Activated B cell treated with CpG ODN at 0.5 μM for 24 hours (primary cell): ENCODE measurements around the gene DLX4. TPM values are rescaled to one million over a fixed set of nuclear protein-coding genes. Genes with fewer than 3 reads are reported as not detected.
A peak's percentile ranks its signal among the peaks of the same experiment; 100 is the strongest.

ENCODE experiments used
- ATAC-seq: fragments of 200-7000 bp; cut with Tn5 transposase; one replicate; pipeline ENCODE4 v1.10.0; 2021; ENCODE audit warnings: low read depth, mild to moderate bottlenecking, moderate library complexity
- CTCF ChIA-PET: fragments of 350-600 bp; sonication (Branson Sonifier 250); formaldehyde crosslinking; loops from one replicate; lab custom pipeline; 2021; ENCODE audit warnings: antibody characterized with exemption; lab: Charles Lee
- POLR2A ChIA-PET: fragments of 350-600 bp; sonication (Branson Sonifier 250); formaldehyde crosslinking; loops from one replicate; lab custom pipeline; 2021; ENCODE audit warnings: antibody characterized with exemption; lab: Charles Lee
- DNase-seq: peaks from one replicate; pipeline ENCODE4 v3.0.0; 2022
- H3K27ac Mint-ChIP-seq: one replicate; pipeline ENCODE4 v1.8.0; 2020; ENCODE audit warnings: mixed read lengths
- H3K27me3 Mint-ChIP-seq: one replicate; pipeline ENCODE4 v1.8.0; 2021; ENCODE audit warnings: mixed read lengths
- H3K36me3 Mint-ChIP-seq: one replicate; pipeline ENCODE4 v1.8.0; 2021; ENCODE audit warnings: low read depth, mixed read lengths
- H3K4me1 Mint-ChIP-seq: one replicate; pipeline ENCODE4 v1.8.0; 2021; ENCODE audit warnings: mixed read lengths
- H3K4me3 Mint-ChIP-seq: one replicate; pipeline ENCODE4 v1.8.0; 2020; ENCODE audit warnings: mild to moderate bottlenecking, mixed read lengths
- H3K9me3 Mint-ChIP-seq: one replicate; pipeline ENCODE4 v1.8.0; 2020; ENCODE audit warnings: mixed read lengths
- intact Hi-C: fragments of 100-400 bp; cut with micrococcal nuclease; formaldehyde crosslinking; loops from one replicate; pipeline ENCODE4 v1.15.1; 2024
- total RNA-seq: library from RNA; stranded (reverse); gene quantifications from 2 replicates; pipeline ENCODE4 v1.2.3, GENCODE V29; 2022
- TF ChIP-seq, protein P1 (sequence below): fragments of 200-600 bp; IDR thresholded peaks from one replicate; pipeline ENCODE4 v1.8.0; 2022; ENCODE audit warnings: antibody characterized with exemption, mild to moderate bottlenecking

Gene DLX4
- total RNA-seq, 1 donor from 2014 or later, result 0.42 TPM

- Mint-ChIP-seq H3K4me1 (peaks cover 28% of the 10 kb centered on the region), H3K27ac (no peak overlapping the region), H3K4me3 (peak overlapping the region; percentile 19), H3K9me3 (no peaks in the 10 kb centered on the region), H3K36me3 (no peaks in the 10 kb centered on the region), H3K27me3 (peaks cover 62% of the 10 kb centered on the region)
- ChIA-PET POLR2A (no interaction called here), CTCF (interaction anchor here (0.6 to 5.9 kb wide), 20 partner anchors 8 to 431 kb away, joined by 3 to 104 read pairs (median 4); partner anchors contain the start of genes KAT7 and PDK2)
- no peak for ATAC-seq
- intact Hi-C loops, result loop anchor here (1.0 to 5.0 kb wide), 4 partner anchors 47 to 429 kb away; partner anchors contain the start of gene SLC35B1
- DNase-seq, result no peak
- TF ChIP-seq, protein P1, sequence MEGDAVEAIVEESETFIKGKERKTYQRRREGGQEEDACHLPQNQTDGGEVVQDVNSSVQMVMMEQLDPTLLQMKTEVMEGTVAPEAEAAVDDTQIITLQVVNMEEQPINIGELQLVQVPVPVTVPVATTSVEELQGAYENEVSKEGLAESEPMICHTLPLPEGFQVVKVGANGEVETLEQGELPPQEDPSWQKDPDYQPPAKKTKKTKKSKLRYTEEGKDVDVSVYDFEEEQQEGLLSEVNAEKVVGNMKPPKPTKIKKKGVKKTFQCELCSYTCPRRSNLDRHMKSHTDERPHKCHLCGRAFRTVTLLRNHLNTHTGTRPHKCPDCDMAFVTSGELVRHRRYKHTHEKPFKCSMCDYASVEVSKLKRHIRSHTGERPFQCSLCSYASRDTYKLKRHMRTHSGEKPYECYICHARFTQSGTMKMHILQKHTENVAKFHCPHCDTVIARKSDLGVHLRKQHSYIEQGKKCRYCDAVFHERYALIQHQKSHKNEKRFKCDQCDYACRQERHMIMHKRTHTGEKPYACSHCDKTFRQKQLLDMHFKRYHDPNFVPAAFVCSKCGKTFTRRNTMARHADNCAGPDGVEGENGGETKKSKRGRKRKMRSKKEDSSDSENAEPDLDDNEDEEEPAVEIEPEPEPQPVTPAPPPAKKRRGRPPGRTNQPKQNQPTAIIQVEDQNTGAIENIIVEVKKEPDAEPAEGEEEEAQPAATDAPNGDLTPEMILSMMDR, result no peak
These were observed 30.0 kb downstream of the DLX4 start for GRCh38 chr17:49998836-49999511.

DNA sequence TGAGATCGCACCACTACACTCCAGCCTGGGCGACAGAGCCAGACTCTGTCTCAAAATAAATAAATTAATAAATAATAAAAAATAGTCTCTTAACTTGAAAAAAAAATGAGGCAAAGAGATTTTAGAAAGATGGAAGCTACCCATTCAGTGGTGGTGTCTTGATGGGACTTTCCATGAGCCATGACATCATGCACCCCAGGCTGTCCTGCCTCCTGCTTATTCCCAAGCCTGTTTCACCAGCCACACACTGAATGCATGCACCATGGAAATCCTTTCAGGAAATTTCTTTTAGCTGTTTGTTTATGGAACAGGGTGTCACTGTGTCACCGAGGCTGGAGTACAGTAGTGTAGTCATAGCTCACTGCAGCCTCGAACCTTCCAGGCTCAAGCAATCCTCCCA, 34.9 kb downstream of the DLX4 start:
- TF ChIP-seq, protein P1, result no peak
- Mint-ChIP-seq H3K4me3 (no peak overlapping the region), H3K27me3 (peaks cover 24% of the 10 kb centered on the region), H3K36me3 (no peaks in the 10 kb centered on the region), H3K9me3 (peaks cover 2% of the 10 kb centered on the region), H3K27ac (no peak overlapping the region), H3K4me1 (peaks cover 19% of the 10 kb centered on the region)
- ChIA-PET POLR2A (no interaction called here), CTCF (no interaction called here)
- ATAC-seq (no peak), DNase-seq (no peak)
- intact Hi-C loops, result no loop called here

GRCh38 chr17:50009282-50009681, 40.3 kb downstream of the DLX4 start:
- H3K9me3 Mint-ChIP-seq, result peaks cover 17% of the 10 kb centered on the region
- POLR2A ChIA-PET, result no interaction called here
- no peak overlapping the region for H3K4me3 Mint-ChIP-seq
- DNase-seq, result no peak
- ATAC-seq, result no peak
- TF ChIP-seq, protein P1, result no peak
- CTCF ChIA-PET, result no interaction called here
- peaks cover 14% of the 10 kb centered on the region for H3K27me3 Mint-ChIP-seq
- intact Hi-C loops, result no loop called here
- H3K27ac Mint-ChIP-seq, result no peak overlapping the region
- H3K4me1 Mint-ChIP-seq, result peaks cover 19% of the 10 kb centered on the region
- no peaks in the 10 kb centered on the region for H3K36me3 Mint-ChIP-seq

GRCh38 chr17:50013079-50013478, 44.1 kb downstream of the DLX4 start:
- Mint-ChIP-seq H3K4me1 (no peaks in the 10 kb centered on the region), H3K27ac (no peak overlapping the region), H3K27me3 (peaks cover 21% of the 10 kb centered on the region), H3K36me3 (no peaks in the 10 kb centered on the region), H3K4me3 (no peak overlapping the region), H3K9me3 (peaks cover 24% of the 10 kb centered on the region)
- ATAC-seq (no peak), DNase-seq (no peak)
- intact Hi-C loops, result no loop called here
- POLR2A ChIA-PET, result no interaction called here
- TF ChIP-seq, protein P1, result no peak
- CTCF ChIA-PET, result interaction anchor here (1.5 to 1.6 kb wide), 2 partner anchors 16 to 75 kb away, joined by 3 read pairs; no protein-coding TSS in a partner anchor

DNA sequence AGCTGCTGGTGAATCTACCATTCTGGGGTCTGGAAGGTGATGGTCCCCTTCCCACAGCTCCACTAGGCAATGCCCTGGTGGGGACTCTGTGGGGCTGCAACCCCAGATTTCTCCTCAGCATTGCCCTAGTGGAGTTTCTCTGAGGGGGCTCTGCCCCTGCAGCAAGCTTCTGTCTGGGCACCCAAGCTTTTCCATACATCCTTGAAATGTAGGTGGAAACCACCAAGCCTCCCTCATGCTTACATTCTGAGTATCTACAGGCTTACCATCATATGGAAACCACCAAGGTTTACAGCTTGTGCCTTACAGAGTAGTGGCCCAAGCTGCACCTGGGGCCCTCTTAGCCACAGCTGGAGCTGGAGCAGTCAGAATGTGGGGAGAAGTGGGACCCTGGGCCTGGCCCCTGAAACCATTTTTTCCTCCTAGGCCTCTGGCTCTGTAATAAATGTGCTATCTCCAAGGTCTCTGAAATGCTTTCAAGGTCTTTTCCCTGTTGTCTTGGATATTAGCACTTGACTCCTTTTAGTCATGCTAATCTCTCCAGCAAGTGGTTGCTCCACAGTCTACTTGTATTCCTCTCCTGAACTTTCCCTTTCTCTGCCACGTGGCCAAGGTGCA, 45.6 kb downstream of the DLX4 start:
- no peak for DNase-seq
- intact Hi-C loops, result no loop called here
- CTCF ChIA-PET, result interaction anchor here (1.1 to 1.6 kb wide), 3 partner anchors 17 to 73 kb away, joined by 3 to 4 read pairs (median 3); no protein-coding TSS in a partner anchor

More for the DNA sequence above, 45.6 kb downstream of the DLX4 start:
- no peaks in the 10 kb centered on the region for H3K36me3 Mint-ChIP-seq
- H3K4me1 Mint-ChIP-seq, result no peaks in the 10 kb centered on the region
- POLR2A ChIA-PET, result interaction anchor here (0.6 kb wide), 1 partner anchor 72 kb away, joined by 7 read pairs; no protein-coding TSS in a partner anchor
- no peak overlapping the region for H3K4me3 Mint-ChIP-seq
- TF ChIP-seq, protein P1, result no peak
- peaks cover 19% of the 10 kb centered on the region for H3K9me3 Mint-ChIP-seq
- peaks cover 19% of the 10 kb centered on the region for H3K27me3 Mint-ChIP-seq
- H3K27ac Mint-ChIP-seq, result no peak overlapping the region
- no peak for ATAC-seq
